ENCODE data around the gene CKAP5. TPM values are rescaled to one million over a fixed set of nuclear protein-coding genes. Genes with fewer than 3 reads are reported as not detected.
"Not testable (repeated sequence)": the region's sequence is repeated elsewhere in the genome, so short reads cannot be mapped to it uniquely, and the experiment has no call there.

The CKAP5 gene
- polyA plus RNA-seq, 1 of the 3 experiments (the other 2 are of a cell fraction) = 51.7 TPM

- no peak for TF ChIP-seq EZH2phosphoT487 (IDR thresholded peaks at IDR 0.05; ENCODE audit: borderline replicate concordance, low read depth)
- TF ChIP-seq USF2 (IDR thresholded peaks at IDR 0.05; ENCODE audit: borderline replicate concordance, low read depth, low read length) = no peak
- TF ChIP-seq RAD21 (IDR thresholded peaks at IDR 0.05; ENCODE audit: low read length) = no peak
- TF ChIP-seq FOXM1 (IDR thresholded peaks at IDR 0.05; ENCODE audit: low read depth) = no peak
- no peak for TF ChIP-seq EP300 (IDR thresholded peaks at IDR 0.05; ENCODE audit: borderline replicate concordance in 1 of 2, low read depth in 1 of 2, low read length in 1 of 2)
- TF ChIP-seq CTCF (IDR thresholded peaks at IDR 0.05) = no peak
Measured at GRCh38 chr11:46718155-46719019, 127.7 kb downstream of the CKAP5 start (continued).

- H3K79me2 ChIP-seq (ENCODE audit: insufficient read depth); H3K4me3 ChIP-seq (ENCODE audit: low read depth in 2 of 2, low read length in 1 of 2); H3K27me3 ChIP-seq (ENCODE audit: insufficient read depth); H2AFZ ChIP-seq (ENCODE audit: low read depth); H3K36me3 ChIP-seq (replicated peaks in 1 of 2; ENCODE audit: control insufficient read depth in 1 of 2, insufficient read depth in 2 of 2, low read length in 1 of 2); H3K9me3 ChIP-seq; DNase-seq; H3K9ac ChIP-seq; H3K4me1 ChIP-seq (ENCODE audit: control insufficient read depth in 1 of 2, insufficient read depth in 2 of 2, low read depth in 1 of 2, low read length in 1 of 2); H4K20me1 ChIP-seq (ENCODE audit: insufficient read depth); H3K4me2 ChIP-seq; H3K27ac ChIP-seq (ENCODE audit: low read depth in 2 of 2, low read length in 1 of 2); H3K9me2 ChIP-seq; CTCF ChIA-PET; POLR2A ChIA-PET: not testable (repeated sequence)
- peaks cover 20% of the 10 kb centered on the region for H3F3A ChIP-seq (replicated peaks; ENCODE audit: insufficient read depth)
- 78% methylated on average over 2 of the region's 2 CpGs for WGBS (ENCODE audit: low lambda C conversion rate)
Measured at GRCh38 chr11:46717825-46718154, 128.3 kb downstream of the CKAP5 start.

- Histone ChIP-seq H3K27me3 (ENCODE audit: insufficient read depth) (no peaks in the 10 kb centered on the region), H3K4me1 (ENCODE audit: control insufficient read depth in 1 of 2, insufficient read depth in 2 of 2, low read depth in 1 of 2, low read length in 1 of 2) (peaks cover 0 to 15% of the 10 kb centered on the region in 2 experiments; a peak in 2 of 4 replicates), H2AFZ (ENCODE audit: low read depth) (no peak overlapping the region), H3F3A (replicated peaks; ENCODE audit: insufficient read depth) (peaks cover 47% of the 10 kb centered on the region), H4K20me1 (ENCODE audit: insufficient read depth) (no peaks in the 10 kb centered on the region), H3K4me3 (ENCODE audit: low read depth in 2 of 2, low read length in 1 of 2) (no peak overlapping the region), H3K27ac (ENCODE audit: low read depth in 2 of 2, low read length in 1 of 2) (peak overlapping the region in 1 of 2 experiments; percentile 94; a peak in 1 of 4 replicates), H3K36me3 (replicated peaks in 1 of 2; ENCODE audit: control insufficient read depth in 1 of 2, insufficient read depth in 2 of 2, low read length in 1 of 2) (no peaks in the 10 kb centered on the region), H3K9ac (no peak overlapping the region), H3K4me2 (no peak overlapping the region), H3K79me2 (ENCODE audit: insufficient read depth) (no peaks in the 10 kb centered on the region), H3K9me3 (no peaks in the 10 kb centered on the region), H3K9me2 (no peaks in the 10 kb centered on the region)
- ChIA-PET POLR2A (no interaction called here), CTCF (interaction anchor here (1.0 to 1.2 kb wide), 2 partner anchors 12 to 448 kb away, joined by 3 read pairs; partner anchors contain the start of genes ARHGAP1 and ZNF408)
- 93% methylated on average over 7 of the region's 7 CpGs for WGBS (ENCODE audit: low lambda C conversion rate)
- no peak for DNase-seq
- TF ChIP-seq MXI1 (IDR thresholded peaks at IDR 0.05; ENCODE audit: low read depth, low read length) (no peak), MEF2A (IDR thresholded peaks at IDR 0.05; ENCODE audit: borderline replicate concordance, low read depth) (no peak), ZBTB33 (IDR thresholded peaks at IDR 0.05; ENCODE audit: borderline replicate concordance, low read depth) (no peak), RAD21 (IDR thresholded peaks at IDR 0.05; ENCODE audit: low read length) (no peak), TCF12 (IDR thresholded peaks at IDR 0.05) (no peak), IRF3 (IDR thresholded peaks at IDR 0.05; ENCODE audit: low read depth, low read length) (no peak)
Measured at GRCh38 chr11:46712874-46713576, 133.1 kb downstream of the CKAP5 start.

Data from SK-N-SH (cell line).